H1 (cell line): ENCODE measurements around the gene SCOC. TPM values are rescaled to one million over a fixed set of nuclear protein-coding genes. Genes with fewer than 3 reads are reported as not detected.

Experiments
- CTCF ChIA-PET: fragments of 300-600 bp; sonication (Branson Sonifier 250); formaldehyde crosslinking; loops from one replicate; lab custom pipeline; 2021; ENCODE audit not compliant: partially characterized antibody; lab: Charles Lee
- POLR2A ChIA-PET: fragments of 300-600 bp; sonication (Branson Sonifier 250); formaldehyde crosslinking; loops from one replicate; lab custom pipeline; 2021; ENCODE audit warnings: inconsistent platforms; ENCODE audit not compliant: partially characterized antibody; lab: Charles Lee
- DNase-seq, 2 experiments: peaks; one replicate each; pipeline versions ENCODE4 v3.0.0 to v3.0.0-alpha.2; 2010 to 2022; ENCODE audit warnings: low spot score in 2 of 2, low read depth in 1 of 2, mixed read lengths in 1 of 2
- FAIRE-seq: peaks from 2 replicates; lab custom pipeline; 2011; peaks lifted over from hg19 to GRCh38; lab: Jason Lieb, UNC
- H2AFZ ChIP-seq: 2 replicates; pipeline ENCODE4 v1.8.1; 2012; ENCODE audit warnings: low read length, inconsistent platforms
- H2AK5ac ChIP-seq: 2 replicates; pipeline ENCODE4 v1.6.1; 2013; ENCODE audit warnings: low read depth, low read length
- H2BK120ac ChIP-seq: replicated peaks from 2 replicates; pipeline ENCODE3; 2013; ENCODE audit warnings: low read depth, low read length, inconsistent platforms
- H2BK12ac ChIP-seq: 2 replicates; pipeline ENCODE4 v1.6.1; 2013; ENCODE audit warnings: low read depth, low read length
- H2BK15ac ChIP-seq: 2 replicates; pipeline ENCODE4 v1.6.1; 2013; ENCODE audit warnings: low read length
- H2BK20ac ChIP-seq: 2 replicates; pipeline ENCODE4 v1.6.1; 2013; ENCODE audit warnings: low read length
- H2BK5ac ChIP-seq: 2 replicates; pipeline ENCODE4 v1.6.1; 2013; ENCODE audit warnings: low read depth, low read length
- H3K14ac ChIP-seq: 2 replicates; pipeline ENCODE4 v1.6.1; 2013; ENCODE audit warnings: inconsistent platforms; ENCODE audit not compliant: insufficient read length
- H3K18ac ChIP-seq: 2 replicates; pipeline ENCODE4 v1.6.1; 2013; ENCODE audit warnings: low read length; ENCODE audit errors: extremely low read depth
- H3K23ac ChIP-seq: 2 replicates; pipeline ENCODE4 v1.6.1; 2013; ENCODE audit warnings: inconsistent platforms; ENCODE audit not compliant: insufficient read length
- H3K23me2 ChIP-seq: 2 replicates; pipeline ENCODE4 v1.6.1; 2013; ENCODE audit warnings: low read depth, low read length
- H3K27ac ChIP-seq: 2 replicates; pipeline ENCODE4 v1.6.1; 2011; ENCODE audit warnings: low read depth, low read length, inconsistent platforms
- H3K27me3 ChIP-seq, 4 experiments: replicated peaks in 1 of 4; 1 replicate in 1 of 4; 2 replicates in 3 of 4; pipeline versions ENCODE4 v1.6.1 to v1.8.1; 2011 to 2013; ENCODE audit warnings: low read length in 3 of 4, mild to moderate bottlenecking in 3 of 4, inconsistent platforms in 2 of 4, mixed read lengths in 2 of 4, moderate library complexity in 1 of 4; ENCODE audit not compliant: control insufficient read depth in 3 of 4, insufficient read depth in 3 of 4; ENCODE audit errors: extremely low read depth in 1 of 4
- H3K36me3 ChIP-seq, 4 experiments: 2 replicates each; pipeline versions ENCODE4 v1.6.1 to v1.8.1; 2011 to 2013; ENCODE audit warnings: mild to moderate bottlenecking in 4 of 4, low read length in 3 of 4, moderate library complexity in 2 of 4, control low read depth in 1 of 4, inconsistent platforms in 1 of 4; ENCODE audit not compliant: insufficient read depth in 4 of 4, control insufficient read depth in 2 of 4
- H3K4ac ChIP-seq: replicated peaks from 2 replicates; pipeline ENCODE3; 2013; ENCODE audit warnings: low read length, low read depth, mixed read lengths, inconsistent platforms; ENCODE audit not compliant: insufficient read length
- H3K4me1 ChIP-seq, 4 experiments: replicated peaks in 1 of 4; 1 replicate in 1 of 4; 2 replicates in 3 of 4; pipeline versions ENCODE4 v1.6.1 to v1.8.1; 2011 to 2013; ENCODE audit warnings: low read length in 3 of 4, inconsistent platforms in 2 of 4, mixed read lengths in 1 of 4; ENCODE audit not compliant: insufficient read depth in 4 of 4, control insufficient read depth in 3 of 4
- H3K4me2 ChIP-seq, 2 experiments: 2 replicates each; pipeline versions ENCODE4 v1.6.1 to v1.8.1; 2011 to 2013; ENCODE audit warnings: low read depth in 2 of 2, low read length in 2 of 2, control low read depth in 1 of 2, inconsistent platforms in 1 of 2, mild to moderate bottlenecking in 1 of 2; ENCODE audit not compliant: insufficient read depth in 1 of 2
- H3K4me3 ChIP-seq, 4 experiments: fragments of 200-600, 300-600 bp in 1 of 4; sonication (generic), shearing (Covaris generic), sonication (Bioruptor Twin) in 1 of 4; 2 replicates each; pipeline versions ENCODE4 v1.5.1 to v1.8.1; 2011 to 2016; ENCODE audit warnings: low read length in 4 of 4, low read depth in 3 of 4, control low read depth in 2 of 4, inconsistent platforms in 2 of 4, mild to moderate bottlenecking in 2 of 4, mixed read lengths in 1 of 4, moderate library complexity in 1 of 4; ENCODE audit not compliant: insufficient read depth in 2 of 4; ENCODE audit errors: extremely low read depth in 1 of 4
- H3K56ac ChIP-seq: replicated peaks from 2 replicates; pipeline ENCODE3; 2013; ENCODE audit warnings: low read depth, mild to moderate bottlenecking, mixed read lengths, low read length, inconsistent platforms; ENCODE audit not compliant: insufficient read length
- H3K79me1 ChIP-seq: 2 replicates; pipeline ENCODE4 v1.6.1; 2013; ENCODE audit warnings: low read depth, low read length, control low read depth
- H3K79me2 ChIP-seq, 2 experiments: 2 replicates each; pipeline versions ENCODE4 v1.6.1 to v1.8.1; 2012 to 2013; ENCODE audit warnings: low read length in 2 of 2, mild to moderate bottlenecking in 2 of 2, inconsistent platforms in 1 of 2; ENCODE audit not compliant: insufficient read depth in 2 of 2, control insufficient read depth in 1 of 2
- H3K9ac ChIP-seq, 4 experiments: replicated peaks in 1 of 4; 1 replicate in 1 of 4; 2 replicates in 3 of 4; pipeline versions ENCODE4 v1.6.1 to v1.8.1; 2011 to 2013; ENCODE audit warnings: low read depth in 3 of 4, low read length in 3 of 4, control low read depth in 2 of 4, mild to moderate bottlenecking in 2 of 4, moderate library complexity in 2 of 4, inconsistent platforms in 1 of 4; ENCODE audit errors: extremely low read depth in 1 of 4
- H3K9me3 ChIP-seq, 2 experiments: 2 replicates each; pipeline versions ENCODE4 v1.6.1 to v1.8.1; 2012 to 2013; ENCODE audit warnings: mild to moderate bottlenecking in 2 of 2, moderate library complexity in 2 of 2, control low read depth in 1 of 2, inconsistent platforms in 1 of 2, low read depth in 1 of 2, low read length in 1 of 2, mixed read lengths in 1 of 2; ENCODE audit not compliant: insufficient read depth in 2 of 2
- H4K20me1 ChIP-seq, 2 experiments: replicated peaks in 1 of 2; 2 replicates each; pipeline versions ENCODE3 to v1.8.1; 2011 to 2013; ENCODE audit warnings: inconsistent platforms in 2 of 2, low read length in 2 of 2, mild to moderate bottlenecking in 1 of 2; ENCODE audit not compliant: insufficient read depth in 2 of 2, control insufficient read depth in 1 of 2
- H4K5ac ChIP-seq: 2 replicates; pipeline ENCODE4 v1.6.1; 2013; ENCODE audit warnings: low read length, low read depth, mixed read lengths, inconsistent platforms; ENCODE audit not compliant: insufficient read length
- H4K8ac ChIP-seq: 2 replicates; pipeline ENCODE4 v1.8.0; 2013; ENCODE audit warnings: mild to moderate bottlenecking, moderate library complexity, low read length, inconsistent platforms; ENCODE audit not compliant: insufficient read depth; ENCODE audit errors: extremely low read depth
- H4K91ac ChIP-seq: replicated peaks from 2 replicates; pipeline ENCODE3; 2013; ENCODE audit warnings: low read length, mixed read lengths, inconsistent platforms; ENCODE audit not compliant: insufficient read length
- BRCA1 ChIP-seq: IDR thresholded peaks from 2 replicates; pipeline ENCODE4 v1.6.1; 2012; ENCODE audit warnings: low read depth, low read length, improper control_type of control experiment
- CBX5 ChIP-seq: fragments of 300-800, 300-1000 bp; sonication (generic); IDR thresholded peaks from 2 replicates; pipeline ENCODE4 v1.7.1; 2016; ENCODE audit warnings: antibody characterized with exemption, low read length, low read depth
- EZH2 ChIP-seq: fragments of 200-600 bp; sonication (generic); IDR thresholded peaks from 2 replicates; pipeline ENCODE4 v1.7.1; 2012; ENCODE audit warnings: low read depth, mild to moderate bottlenecking, moderate library complexity, low read length, inconsistent platforms; ENCODE audit not compliant: severe bottlenecking
- PHF8 ChIP-seq: fragments of 200-600 bp; sonication (generic); conservative IDR thresholded peaks from 2 replicates; pipeline ENCODE4 v1.7.1; 2012; ENCODE audit warnings: low read depth, mild to moderate bottlenecking, inconsistent platforms, low read length, moderate library complexity
- POLR2AphosphoS5 ChIP-seq: IDR thresholded peaks from 2 replicates; pipeline ENCODE4 v1.6.1; 2011; ENCODE audit warnings: low read depth, low read length
- POU5F1 ChIP-seq: IDR thresholded peaks from 2 replicates; pipeline ENCODE4 v1.6.1; 2011; ENCODE audit warnings: low read depth, mild to moderate bottlenecking, low read length, moderate library complexity
- RXRA ChIP-seq: IDR thresholded peaks from 2 replicates; pipeline ENCODE4 v1.6.1; 2011; ENCODE audit warnings: low read depth, mild to moderate bottlenecking, low read length, moderate library complexity; ENCODE audit not compliant: insufficient read depth
- SAP30 ChIP-seq: fragments of 300-600 bp; sonication (generic); IDR thresholded peaks from 2 replicates; pipeline ENCODE4 v1.7.1; 2012; ENCODE audit warnings: low read length, moderate library complexity, mild to moderate bottlenecking, inconsistent platforms; ENCODE audit not compliant: insufficient read depth, insufficient replicate concordance
- SP2 ChIP-seq: IDR thresholded peaks from 2 replicates; pipeline ENCODE4 v1.6.1; 2012; ENCODE audit warnings: mild to moderate bottlenecking, low read length, inconsistent platforms
- SUZ12 ChIP-seq: fragments of 200-600 bp; sonication (generic); IDR thresholded peaks from 2 replicates; pipeline ENCODE4 v1.6.1; 2012; ENCODE audit warnings: mild to moderate bottlenecking, inconsistent platforms, low read length, moderate library complexity, mixed read lengths
- TCF12 ChIP-seq: IDR thresholded peaks from 2 replicates; pipeline ENCODE4 v1.6.1; 2011; ENCODE audit warnings: low read depth, mild to moderate bottlenecking, low read length
- YY1 ChIP-seq: IDR thresholded peaks from 2 replicates; pipeline ENCODE4 v1.6.1; 2011; ENCODE audit warnings: low read depth, mild to moderate bottlenecking, low read length
- ZNF274 ChIP-seq: IDR thresholded peaks from 2 replicates; pipeline ENCODE4 v1.7.0; 2012; ENCODE audit warnings: low read length, borderline replicate concordance; ENCODE audit errors: extremely low read depth
- WGBS, 2 experiments: shearing (Covaris generic) in 1 of 2; methylation state at CpG; one replicate each; pipeline versions ENCODE4 v1.1.6 to v1.1.7; 2013 to 2015; ENCODE audit warnings: low lambda C conversion rate in 2 of 2, mixed read lengths in 2 of 2, inconsistent platforms in 1 of 2, low coverage in 1 of 2, missing lambda C conversion rate in 1 of 2; ENCODE audit not compliant: insufficient replicate concordance in 2 of 2, insufficient coverage in 1 of 2, insufficient read length in 1 of 2; ENCODE audit errors: extremely low coverage in 1 of 2, missing lambda C conversion rate in 1 of 2; 5-methylcytosine and 5-hydroxymethylcytosine counted together
- polyA plus RNA-seq, 7 experiments: library from polyadenylated mRNA; depleted of rRNA in 3 of 7; stranded (reverse) in 5 of 7; unstranded in 2 of 7; fragments of >200 nt in 5 of 7; fragments of 200-250 nt in 2 of 7; gene quantifications; 1 replicate in 5 of 7; 2 replicates in 1 of 7; 4 replicates in 1 of 7; pipeline versions ENCODE4 v1.2.1 to v1.2.3, GENCODE V29; 2011 to 2013; ENCODE audit warnings: missing spikeins in 2 of 7, mixed read lengths in 2 of 7
- total RNA-seq: library from RNA; stranded (reverse); fragmentation: NEBNext Ultra II Directional; extraction: Animal tissue kit (Norgen Biotek cat#: 25700); gene quantifications from 2 replicates; pipeline ENCODE4 v1.2.1, GENCODE V29; 2021
- TF ChIP-seq, protein P1 (sequence below): IDR thresholded peaks from 2 replicates; pipeline ENCODE4 v1.6.1; 2011; ENCODE audit warnings: low read depth, mild to moderate bottlenecking, low read length; ENCODE audit not compliant: insufficient read depth

Gene SCOC
- total and polyA plus RNA-seq, 2 of the 8 experiments (the other 6 are each of a cell fraction or from before 2014, with no cell fraction given), result 12.1 to 33.4 TPM

DNA sequence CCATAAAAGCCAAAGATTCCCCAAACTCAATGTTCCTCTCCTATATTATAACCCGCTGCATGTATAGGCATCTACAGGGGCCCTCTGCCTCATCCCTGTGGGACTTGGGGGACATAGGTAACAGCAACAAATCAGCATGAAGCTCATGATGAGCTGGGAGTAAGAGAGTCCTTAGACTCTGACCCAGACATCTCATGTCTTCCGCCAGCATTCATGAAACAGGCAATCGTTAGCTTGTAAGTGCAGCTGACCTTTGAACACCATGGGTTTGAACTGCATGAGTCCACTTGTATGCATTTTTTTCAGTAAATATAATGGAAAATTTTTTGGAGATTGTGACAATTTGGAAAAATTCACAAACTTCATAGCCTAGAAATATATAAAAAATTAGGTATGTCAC is 10.4 kb upstream of the SCOC start:
- H3K56ac ChIP-seq, result no peak overlapping the region
- TF ChIP-seq PHF8 (no peak), YY1 (no peak), SUZ12 (no peak), POU5F1 (no peak), SP2 (no peak), POLR2AphosphoS5 (no peak), EZH2 (no peak), RXRA (no peak), BRCA1 (no peak), ZNF274 (no peak), CBX5 (no peak), TCF12 (no peak), SAP30 (no peak)
- TF ChIP-seq, protein P1, sequence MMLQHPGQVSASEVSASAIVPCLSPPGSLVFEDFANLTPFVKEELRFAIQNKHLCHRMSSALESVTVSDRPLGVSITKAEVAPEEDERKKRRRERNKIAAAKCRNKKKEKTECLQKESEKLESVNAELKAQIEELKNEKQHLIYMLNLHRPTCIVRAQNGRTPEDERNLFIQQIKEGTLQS, result no peak
- TF ChIP-seq, all 59 proteins: peak for 0
- H2BK120ac ChIP-seq, result no peak overlapping the region
- no peak overlapping the region for H3K4me3 ChIP-seq
- H3K27me3 ChIP-seq, result 0 out of 7 replicates have a peak, but pooled peaks cover 0 to 2% (median 0%) of the 10 kb centered on the region in 4 experiments
- no peak overlapping the region for H3K27ac ChIP-seq
- H4K8ac ChIP-seq, result no peak overlapping the region
- H2AFZ ChIP-seq, result no peak overlapping the region
- no peaks in the 10 kb centered on the region for H3K23me2 ChIP-seq
- H2BK5ac ChIP-seq, result no peak overlapping the region
- no peak overlapping the region for H3K14ac ChIP-seq
- no peak overlapping the region for H3K4me2 ChIP-seq
- H3K9me3 ChIP-seq, result no peaks in the 10 kb centered on the region
- POLR2A ChIA-PET, result no interaction called here
- WGBS, 2 experiments, result 78% methylated on average over 3 of the region's 3 CpGs; no CpG with 5 or more reads in 1 of the 2 experiments
- no peak overlapping the region for H4K5ac ChIP-seq
- no peak for DNase-seq
- no peak overlapping the region for H2BK12ac ChIP-seq
- no peaks in the 10 kb centered on the region for H3K36me3 ChIP-seq
- no peak overlapping the region for H3K18ac ChIP-seq
- no peak overlapping the region for H3K4ac ChIP-seq
- FAIRE-seq, result no peak
- no peak overlapping the region for H3K9ac ChIP-seq
- H3K79me1 ChIP-seq, result no peaks in the 10 kb centered on the region
- no peak overlapping the region for H2AK5ac ChIP-seq
- H3K79me2 ChIP-seq, result no peaks in the 10 kb centered on the region
- H2BK20ac ChIP-seq, result no peak overlapping the region
- no peaks in the 10 kb centered on the region for H4K20me1 ChIP-seq
- no peak overlapping the region for H2BK15ac ChIP-seq
- no peaks in the 10 kb centered on the region for H3K4me1 ChIP-seq
- H3K23ac ChIP-seq, result no peak overlapping the region
- H4K91ac ChIP-seq, result no peak overlapping the region
- CTCF ChIA-PET, result interaction anchor here (0.6 to 2.2 kb wide), 7 partner anchors 10 to 54 kb away, joined by 3 to 8 read pairs (median 4); no protein-coding TSS in a partner anchor
